HepG2 (cell line): ENCODE measurements around the gene PPIP5K2. TPM values are rescaled to one million over a fixed set of nuclear protein-coding genes. Genes with fewer than 3 reads are reported as not detected.

ENCODE experiments used
- ATF7 ChIP-seq, 2 experiments: fragments of 450-650 bp in 1 of 2; sonication (generic) in 1 of 2; formaldehyde crosslinking in 1 of 2; IDR thresholded peaks; 2 replicates each; pipeline versions ENCODE4 v1.4.0 to v1.6.1; 2016 to 2020; ENCODE audit warnings: antibody characterized with exemption in 1 of 2, mild to moderate bottlenecking in 1 of 2, missing genetic modification reagents in 1 of 2
- BCL6 ChIP-seq: IDR thresholded peaks from 2 replicates; pipeline ENCODE4 v1.6.1; 2016; ENCODE audit warnings: missing genetic modification reagents, missing compliant biosample characterization
- ELF3 ChIP-seq: IDR thresholded peaks from 2 replicates; pipeline ENCODE4 v1.6.1; 2016; ENCODE audit warnings: missing genetic modification reagents, missing compliant biosample characterization
- ELK4 ChIP-seq: sonication (generic); formaldehyde crosslinking; IDR thresholded peaks from 2 replicates; pipeline ENCODE4 v1.9.0; 2021; ENCODE audit warnings: missing genetic modification reagents, borderline replicate concordance
- HDAC2 ChIP-seq: sonication (generic); formaldehyde crosslinking; IDR thresholded peaks from 2 replicates; pipeline ENCODE4 v1.4.0; 2020; ENCODE audit warnings: missing genetic modification reagents
- LBX2 ChIP-seq: sonication (generic); formaldehyde crosslinking; IDR thresholded peaks from 2 replicates; pipeline ENCODE4 v1.5.0; 2020; ENCODE audit warnings: missing genetic modification reagents, mild to moderate bottlenecking, borderline replicate concordance
- MATR3 ChIP-seq: sonication (generic); formaldehyde crosslinking; IDR thresholded peaks from 2 replicates; pipeline ENCODE4 v1.4.0; 2020; ENCODE audit warnings: missing genetic modification reagents
- MTF1 ChIP-seq: sonication (generic); formaldehyde crosslinking; IDR thresholded peaks from 2 replicates; pipeline ENCODE4 v1.5.0; 2020; ENCODE audit warnings: missing genetic modification reagents
- PHF8 ChIP-seq: sonication (generic); formaldehyde crosslinking; IDR thresholded peaks from 2 replicates; pipeline ENCODE4 v1.5.0; 2020; ENCODE audit warnings: missing genetic modification reagents
- REL ChIP-seq: sonication (generic); formaldehyde crosslinking; conservative IDR thresholded peaks from 2 replicates; pipeline ENCODE4 v1.8.0; 2022; ENCODE audit warnings: mild to moderate bottlenecking, missing genetic modification reagents, moderate library complexity
- SAFB2 ChIP-seq: sonication (generic); formaldehyde crosslinking; IDR thresholded peaks from 2 replicates; pipeline ENCODE4 v1.5.1; 2020; ENCODE audit warnings: missing genetic modification reagents, low read depth, mild to moderate bottlenecking, borderline replicate concordance
- SAP130 ChIP-seq: IDR thresholded peaks from 2 replicates; pipeline ENCODE4 v1.6.1; 2016; ENCODE audit warnings: low read depth
- TAF1 ChIP-seq: sonication (generic); formaldehyde crosslinking; IDR thresholded peaks from 2 replicates; pipeline ENCODE4 v1.4.0; 2020; ENCODE audit warnings: missing genetic modification reagents
- U2AF2 ChIP-seq: fragments of 200-400 bp; formaldehyde crosslinking; IDR thresholded peaks from 2 replicates; pipeline ENCODE4 v1.6.1; 2017; ENCODE audit warnings: low read depth, mild to moderate bottlenecking, low read length
- XRCC5 ChIP-seq: fragments of 200-400 bp; formaldehyde crosslinking; optimal IDR thresholded peaks from 2 replicates; pipeline ENCODE3; 2017; ENCODE audit warnings: mild to moderate bottlenecking, low read length
- ZBTB42 ChIP-seq: sonication (generic); formaldehyde crosslinking; IDR thresholded peaks from 2 replicates; pipeline ENCODE4 v1.5.0; 2020; ENCODE audit warnings: mild to moderate bottlenecking, missing genetic modification reagents
- ZC3H13 ChIP-seq: sonication (generic); formaldehyde crosslinking; IDR thresholded peaks from 2 replicates; pipeline ENCODE4 v1.8.1; 2023; ENCODE audit warnings: mild to moderate bottlenecking, missing genetic modification reagents, moderate library complexity
- ZC3H4 ChIP-seq: sonication (generic); formaldehyde crosslinking; IDR thresholded peaks from 2 replicates; pipeline ENCODE4 v1.4.0; 2020; ENCODE audit warnings: missing genetic modification reagents, borderline replicate concordance
- ZIK1 ChIP-seq: sonication (generic); formaldehyde crosslinking; IDR thresholded peaks from 2 replicates; pipeline ENCODE4 v1.5.0; 2020; ENCODE audit warnings: mild to moderate bottlenecking, low read depth, missing genetic modification reagents, borderline replicate concordance
- ZNF44 ChIP-seq: sonication (generic); formaldehyde crosslinking; IDR thresholded peaks from 2 replicates; pipeline ENCODE4 v1.5.1; 2020; ENCODE audit warnings: mild to moderate bottlenecking, missing genetic modification reagents
- ZNF580 ChIP-seq: IDR thresholded peaks from 2 replicates; pipeline ENCODE4 v1.6.1; 2016; ENCODE audit warnings: low read depth, borderline replicate concordance
- ZNF816 ChIP-seq: sonication (generic); formaldehyde crosslinking; IDR thresholded peaks from 2 replicates; pipeline ENCODE4 v1.8.0; 2022; ENCODE audit warnings: missing genetic modification reagents, mild to moderate bottlenecking, borderline replicate concordance
- ZSCAN12 ChIP-seq: sonication (generic); formaldehyde crosslinking; IDR thresholded peaks from 2 replicates; pipeline ENCODE4 v1.9.0; 2021; ENCODE audit warnings: mild to moderate bottlenecking, missing genetic modification reagents
- ZSCAN21 ChIP-seq: sonication (generic); formaldehyde crosslinking; IDR thresholded peaks from 2 replicates; pipeline ENCODE4 v1.8.0; 2022; ENCODE audit warnings: mild to moderate bottlenecking, missing genetic modification reagents, moderate library complexity, borderline replicate concordance
- polyA plus RNA-seq, 8 experiments: library from polyadenylated mRNA; depleted of rRNA in 3 of 8; stranded (reverse) in 7 of 8; unstranded in 1 of 8; fragments of >200 nt; fragmentation: Illumina TruSeq in 4 of 8; extraction: Trizol in 4 of 8; gene quantifications; 2 replicates each; pipeline versions ENCODE4 v1.2.1 to v1.2.3, GENCODE V29; 2011 to 2016; ENCODE audit warnings: low read depth in 4 of 8, missing spikeins in 1 of 8, mixed read lengths in 1 of 8; ENCODE audit not compliant: insufficient read depth in 1 of 8
- total RNA-seq, 5 experiments: library from RNA; depleted of rRNA; stranded (reverse); fragments of >200 nt; fragmentation: Illumina TruSeq; extraction: Trizol; gene quantifications; 2 replicates each; pipeline ENCODE4 v1.2.3, GENCODE V29; 2016; ENCODE audit warnings: low read depth in 1 of 5
- TF ChIP-seq, protein P1 (sequence below): IDR thresholded peaks from 2 replicates; pipeline ENCODE4 v1.6.1; 2016; ENCODE audit warnings: mild to moderate bottlenecking, missing biosample characterization, missing genetic modification reagents
- TF ChIP-seq, protein P2 (sequence below): sonication (generic); formaldehyde crosslinking; IDR thresholded peaks from 2 replicates; pipeline ENCODE4 v1.9.0; 2021; ENCODE audit warnings: missing genetic modification reagents, mild to moderate bottlenecking, borderline replicate concordance

PPIP5K2 gene
- total and polyA plus RNA-seq, 2 of the 13 experiments (the other 11 are each of a cell fraction or from before 2014, with no cell fraction given) = 19.7 to 45.6 TPM

GRCh38 chr5:103119765-103120606 lies at the start of gene PPIP5K2, which contains the start of gene GIN1 (continued):
- no peak for TF ChIP-seq LBX2 (CRISPR knock-in tag)
- 0 out of 2 replicates have a peak, but pooled peaks have one; percentile 57 for TF ChIP-seq ZC3H13 (CRISPR knock-in tag)
- TF ChIP-seq ZIK1 (CRISPR knock-in tag) = peak; percentile 38; the same call in 1 of the 2 replicates
- TF ChIP-seq REL (CRISPR knock-in tag) = peak; percentile 76; the same call in 1 of the 2 replicates
- TF ChIP-seq ZNF580 (CRISPR knock-in tag) = peak; percentile 90; the same call in 1 of the 2 replicates
- TF ChIP-seq U2AF2 = no peak
- TF ChIP-seq HDAC2 (CRISPR knock-in tag) = 0 out of 2 replicates have a peak, but pooled peaks have one; percentile 67
- no peak; the same call in 1 of the 2 replicates for TF ChIP-seq ZC3H4 (CRISPR knock-in tag)
- TF ChIP-seq BCL6 = peak; percentile 54; the same call in 1 of the 2 replicates
- peak; percentile 96 for TF ChIP-seq ELF3 (CRISPR knock-in tag)
- TF ChIP-seq MTF1 (CRISPR knock-in tag) = no peak
- TF ChIP-seq ZSCAN12 (CRISPR knock-in tag) = no peak; the same call in 1 of the 2 replicates
- TF ChIP-seq SAFB2 = no peak; the same call in 1 of the 2 replicates
- peak; percentile 89 for TF ChIP-seq PHF8 (CRISPR knock-in tag)
- TF ChIP-seq, protein P1, sequence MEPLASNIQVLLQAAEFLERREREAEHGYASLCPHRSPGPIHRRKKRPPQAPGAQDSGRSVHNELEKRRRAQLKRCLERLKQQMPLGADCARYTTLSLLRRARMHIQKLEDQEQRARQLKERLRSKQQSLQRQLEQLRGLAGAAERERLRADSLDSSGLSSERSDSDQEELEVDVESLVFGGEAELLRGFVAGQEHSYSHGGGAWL (CRISPR knock-in tag) = no peak; the same call in 1 of the 2 replicates
- TF ChIP-seq, protein P2, sequence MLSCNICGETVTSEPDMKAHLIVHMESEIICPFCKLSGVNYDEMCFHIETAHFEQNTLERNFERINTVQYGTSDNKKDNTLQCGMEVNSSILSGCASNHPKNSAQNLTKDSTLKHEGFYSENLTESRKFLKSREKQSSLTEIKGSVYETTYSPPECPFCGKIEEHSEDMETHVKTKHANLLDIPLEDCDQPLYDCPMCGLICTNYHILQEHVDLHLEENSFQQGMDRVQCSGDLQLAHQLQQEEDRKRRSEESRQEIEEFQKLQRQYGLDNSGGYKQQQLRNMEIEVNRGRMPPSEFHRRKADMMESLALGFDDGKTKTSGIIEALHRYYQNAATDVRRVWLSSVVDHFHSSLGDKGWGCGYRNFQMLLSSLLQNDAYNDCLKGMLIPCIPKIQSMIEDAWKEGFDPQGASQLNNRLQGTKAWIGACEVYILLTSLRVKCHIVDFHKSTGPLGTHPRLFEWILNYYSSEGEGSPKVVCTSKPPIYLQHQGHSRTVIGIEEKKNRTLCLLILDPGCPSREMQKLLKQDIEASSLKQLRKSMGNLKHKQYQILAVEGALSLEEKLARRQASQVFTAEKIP (CRISPR knock-in tag) = no peak
- peak; percentile 91 for TF ChIP-seq SAP130 (CRISPR knock-in tag)
- peak; percentile 76; the same call in 1 of the 2 replicates for TF ChIP-seq ZNF44
- peak; percentile 84; the same call in 1 of the 2 replicates for TF ChIP-seq ZSCAN21 (CRISPR knock-in tag)
- TF ChIP-seq MATR3 (CRISPR knock-in tag) = no peak
- TF ChIP-seq XRCC5 = peak; percentile 98
- TF ChIP-seq ZBTB42 (CRISPR knock-in tag) = no peak; the same call in 1 of the 2 replicates
- peak; percentile 36; the same call in 1 of the 2 replicates for TF ChIP-seq ZNF816
- no peak for TF ChIP-seq ELK4 (CRISPR knock-in tag)
- no peak for TF ChIP-seq ATF7 (IDR thresholded peaks at IDR 0.05)
- no peak for TF ChIP-seq ATF7 (CRISPR knock-in tag; IDR thresholded peaks at IDR 0.05)
- TF ChIP-seq TAF1 (CRISPR knock-in tag) = peak; percentile 74
